ENCODE results near the gene UBE2D2.

GRCh38 chr5:139640421-139641115 is 79.4 kb downstream of the UBE2D2 start:
- TF ChIP-seq CTCF (IDR thresholded peaks at IDR 0.05; ENCODE audit: low read depth, low read length), result no peak
- no peak for TF ChIP-seq EZH2phosphoT487 (IDR thresholded peaks at IDR 0.05; ENCODE audit: low read depth)

All from OCI-LY3 (cell line).